HG03565 (cell line): ENCODE results near the gene ST6GALNAC3.
"Not testable (repeated sequence)": the region's sequence is repeated elsewhere in the genome, so short reads cannot be mapped to it uniquely, and the experiment has no call there.

Experiments
- ATAC-seq: cut with Tn5 transposase; IDR thresholded peaks from one replicate; pipeline ENCODE4 v1.9.1; 2021; ENCODE audit warnings: mild to moderate bottlenecking, moderate library complexity; ENCODE audit not compliant: unreplicated experiment

ST6GALNAC3 gene

DNA sequence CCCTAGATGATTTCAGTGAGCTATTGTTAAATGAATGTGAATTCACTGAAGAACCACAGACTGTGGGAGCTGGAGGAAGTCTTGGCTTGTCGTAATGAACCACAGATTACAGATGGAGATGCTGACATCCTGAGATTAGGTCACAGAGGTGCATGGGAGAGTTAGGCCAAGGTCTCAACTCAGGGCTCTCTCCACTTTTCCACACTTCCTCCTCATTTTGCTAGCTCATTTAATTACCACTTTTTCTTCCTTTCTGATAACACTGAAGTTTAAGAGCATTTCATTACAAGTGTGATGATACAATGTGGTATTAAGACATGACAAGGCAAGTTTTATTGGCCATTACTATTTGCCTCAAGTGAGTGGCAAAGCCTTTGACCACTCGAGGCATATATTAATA, 30.8 kb downstream of the ST6GALNAC3 start:
- no peak for ATAC-seq

DNA sequence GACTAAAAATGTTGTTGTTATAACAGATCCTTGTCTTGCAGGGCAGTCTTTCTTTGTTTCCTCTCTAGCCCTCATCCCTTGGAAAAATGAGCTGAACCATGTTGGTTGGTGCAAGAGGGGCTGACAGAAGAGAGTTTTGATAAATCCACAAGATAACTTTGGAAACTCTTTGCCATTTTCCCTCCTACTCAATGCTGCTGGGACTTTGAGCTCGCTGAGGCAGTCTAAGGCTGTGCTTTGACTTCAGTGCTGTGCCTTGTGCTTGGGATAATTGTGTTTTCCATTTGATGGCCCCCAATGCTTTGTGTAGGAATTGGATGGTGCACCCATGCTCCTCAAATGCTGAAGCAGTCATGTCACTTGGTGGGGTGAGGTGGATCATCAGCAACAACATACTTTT, 31.7 kb downstream of the ST6GALNAC3 start:
- no peak for ATAC-seq

DNA sequence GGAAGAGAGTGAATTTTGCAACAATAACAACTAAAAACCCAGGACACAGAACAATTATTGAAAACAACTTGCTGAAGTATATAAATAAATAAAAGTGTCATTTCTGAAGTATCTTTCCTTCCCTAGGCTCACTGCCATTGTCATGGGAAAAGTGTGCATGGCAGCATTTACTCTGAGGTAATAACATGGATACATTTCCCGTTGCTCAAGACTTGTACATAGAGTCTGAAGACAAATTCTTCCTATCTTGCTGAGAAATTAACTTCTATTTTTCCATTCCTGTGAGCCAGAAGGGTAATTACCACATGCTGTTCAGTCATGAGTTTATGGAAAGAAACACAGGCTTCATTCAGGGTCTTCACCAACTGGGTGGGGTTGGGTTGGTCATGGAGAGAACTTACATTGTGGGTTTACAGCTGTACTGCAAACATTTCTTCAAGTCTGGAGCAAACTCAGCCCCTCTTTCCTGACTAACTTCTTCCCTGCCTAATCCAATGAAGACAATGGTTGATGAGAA, 32.2 kb downstream of the ST6GALNAC3 start:
- no peak for ATAC-seq

GRCh38 chr1:76109404-76109803, 34.9 kb downstream of the ST6GALNAC3 start:
- ATAC-seq, result no peak

- no peak for ATAC-seq
These were observed 35.5 kb downstream of the ST6GALNAC3 start for GRCh38 chr1:76109901-76110560.

GRCh38 chr1:76110666-76111065, 36.1 kb downstream of the ST6GALNAC3 start:
- ATAC-seq, result no peak

DNA sequence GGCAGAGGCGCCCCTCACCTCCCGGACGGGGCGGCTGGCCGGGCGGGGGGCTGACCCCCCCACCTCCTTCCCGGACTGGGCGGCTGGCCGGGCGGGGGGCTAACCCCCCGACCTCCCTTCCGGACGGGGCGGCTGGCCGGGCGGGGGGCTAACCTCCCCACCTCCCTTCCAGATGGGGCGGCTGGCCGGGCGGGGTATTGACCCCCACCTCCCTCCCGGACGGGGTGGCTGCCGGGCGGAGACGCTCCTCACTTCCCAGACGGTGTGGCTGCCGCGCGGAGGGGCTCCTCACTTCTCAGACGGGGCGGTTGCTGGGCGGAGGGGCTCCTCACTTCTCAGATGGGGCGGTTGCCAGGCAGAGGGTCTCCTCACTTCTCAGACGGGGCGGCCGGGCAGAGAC, 37.8 kb downstream of the ST6GALNAC3 start:
- not testable (repeated sequence) for ATAC-seq

- ATAC-seq, result no peak
These were observed 38.9 kb downstream of the ST6GALNAC3 start for GRCh38 chr1:76113446-76113845.

DNA sequence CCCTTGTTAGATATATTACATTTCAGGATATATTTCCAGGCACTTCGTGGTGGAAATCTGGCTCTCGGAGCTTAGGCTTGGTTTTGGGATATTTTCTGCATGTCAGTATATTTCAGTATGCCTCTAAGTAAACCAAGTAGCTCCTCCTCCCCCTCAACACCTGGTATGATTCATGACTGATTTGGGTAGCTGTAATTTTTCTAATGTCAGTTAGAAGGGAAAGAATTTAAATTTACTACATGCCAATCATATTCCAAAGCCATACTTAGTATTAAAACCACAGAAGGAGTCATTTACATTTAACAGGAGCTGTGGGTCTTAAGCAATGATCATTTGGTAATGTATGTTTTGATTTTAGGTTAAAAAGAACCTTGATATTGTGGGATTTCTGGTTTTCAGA, 40.6 kb downstream of the ST6GALNAC3 start:
- ATAC-seq, result no peak

DNA sequence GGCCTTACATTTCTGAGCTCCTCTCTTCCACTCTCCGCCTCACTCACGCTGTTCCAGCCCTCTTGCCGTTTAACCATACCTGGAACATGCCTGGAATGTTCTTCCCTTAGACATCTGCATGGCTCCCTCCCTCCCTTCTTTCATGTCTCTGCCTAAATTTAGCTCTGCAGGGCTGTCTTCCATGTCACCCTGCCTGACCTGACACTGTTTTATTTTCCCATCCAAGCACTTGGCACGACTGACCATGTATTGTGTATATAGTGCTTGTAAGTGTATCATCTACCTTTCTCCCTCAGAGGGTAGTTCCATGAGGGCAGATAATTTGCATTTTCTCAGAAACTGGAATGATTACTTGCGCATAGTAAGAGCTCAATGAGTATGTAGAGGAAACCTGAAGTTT, 47.3 kb downstream of the ST6GALNAC3 start:
- no peak for ATAC-seq

- ATAC-seq, result no peak
These were observed 47.7 kb downstream of the ST6GALNAC3 start for GRCh38 chr1:76122271-76122670.

DNA sequence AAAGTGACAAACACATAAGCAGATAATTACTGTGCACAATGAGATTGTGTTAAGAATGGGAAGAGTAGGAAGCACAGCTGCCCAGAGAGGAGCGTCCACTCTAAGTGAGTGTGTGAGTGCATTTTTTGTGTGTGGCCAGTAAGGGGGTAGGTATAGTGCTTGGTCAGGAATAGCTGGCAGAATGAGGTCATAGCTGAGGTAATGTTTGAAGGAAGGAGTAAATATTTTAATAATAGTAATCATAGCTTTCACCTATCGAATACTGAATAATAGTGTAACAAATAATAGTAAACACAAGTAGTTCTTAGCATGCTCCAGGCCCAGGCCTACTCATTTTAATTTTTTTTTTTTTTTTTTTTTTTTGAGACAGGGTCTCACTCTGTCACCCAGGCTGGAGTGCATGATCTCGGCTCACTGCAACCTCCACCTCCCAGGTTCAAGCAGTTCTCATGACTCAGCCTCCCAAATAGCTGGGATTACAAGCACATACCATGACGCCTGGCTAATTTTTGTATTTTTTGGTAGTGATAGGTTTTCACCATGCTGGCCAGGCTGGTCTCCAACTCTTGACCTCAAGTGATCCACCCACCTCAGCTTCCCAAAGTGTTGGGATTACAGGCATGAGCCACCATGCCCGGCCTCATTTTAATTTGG, 49.0 kb downstream of the ST6GALNAC3 start:
- ATAC-seq, result not testable (repeated sequence)

DNA sequence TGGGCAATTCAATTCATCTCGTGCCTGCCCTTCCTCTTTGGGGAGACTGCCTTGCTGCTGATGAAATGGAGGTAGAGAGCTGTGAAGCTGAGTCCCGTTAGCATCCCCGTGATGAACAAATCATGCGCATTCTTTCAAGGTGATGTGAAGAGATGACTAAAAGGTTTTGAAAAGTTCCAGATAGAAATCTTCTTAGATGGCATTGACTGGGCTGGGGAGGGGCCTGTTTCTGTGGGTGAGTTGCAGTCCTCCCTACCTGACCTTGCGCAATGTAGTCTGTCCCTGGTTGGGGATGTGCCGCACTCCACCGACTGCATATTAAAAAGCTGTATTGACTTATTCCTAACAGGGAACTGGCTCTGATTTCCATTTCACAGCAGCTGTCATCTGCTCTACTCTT, 49.6 kb downstream of the ST6GALNAC3 start:
- ATAC-seq, result no peak

GRCh38 chr1:76125473-76126219, 51.1 kb downstream of the ST6GALNAC3 start:
- ATAC-seq, result no peak

GRCh38 chr1:76128096-76128495, 53.5 kb downstream of the ST6GALNAC3 start:
- no peak for ATAC-seq

GRCh38 chr1:76129731-76130130, 55.2 kb downstream of the ST6GALNAC3 start:
- ATAC-seq, result no peak

GRCh38 chr1:76130992-76131391, 56.4 kb downstream of the ST6GALNAC3 start:
- ATAC-seq, result no peak

- ATAC-seq, result no peak
These were observed 59.4 kb downstream of the ST6GALNAC3 start for GRCh38 chr1:76133977-76134376.

- no peak for ATAC-seq
These were observed 61.3 kb downstream of the ST6GALNAC3 start for GRCh38 chr1:76135835-76136234.

DNA sequence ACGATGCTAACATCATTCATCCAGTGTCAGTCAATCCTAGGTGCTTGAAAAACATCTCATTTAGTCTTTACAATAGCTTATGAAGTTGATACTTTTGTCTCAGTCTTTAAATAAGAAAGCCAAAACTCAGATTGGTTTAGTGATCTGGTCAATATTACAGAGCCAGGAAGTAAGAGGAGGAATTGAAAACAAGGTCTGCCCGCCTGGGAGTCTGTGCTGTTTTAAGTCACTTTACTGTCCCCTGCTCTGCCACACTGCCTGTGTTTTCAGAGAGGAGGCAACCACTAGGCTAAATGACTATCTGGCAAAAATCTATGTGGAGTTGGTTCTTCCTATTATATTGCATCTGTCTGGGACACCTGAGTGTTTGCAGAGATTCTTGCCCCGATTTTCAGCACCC, 62.3 kb downstream of the ST6GALNAC3 start:
- no peak for ATAC-seq

- ATAC-seq, result no peak
These were observed 63.2 kb downstream of the ST6GALNAC3 start for GRCh38 chr1:76137746-76138145.

GRCh38 chr1:76138217-76138616, 63.7 kb downstream of the ST6GALNAC3 start:
- no peak for ATAC-seq
